HepG2 (cell line): ENCODE measurements around the gene ATG13. TPM values are rescaled to one million over a fixed set of nuclear protein-coding genes. Genes with fewer than 3 reads are reported as not detected.

Experiments
- AKNA ChIP-seq: sonication (generic); formaldehyde crosslinking; IDR thresholded peaks from 2 replicates; pipeline ENCODE4 v1.4.0; 2020; ENCODE audit warnings: missing genetic modification reagents, borderline replicate concordance
- FOXJ3 ChIP-seq: sonication (generic); formaldehyde crosslinking; IDR thresholded peaks from 2 replicates; pipeline ENCODE4 v1.4.0; 2020; ENCODE audit warnings: missing genetic modification reagents, mild to moderate bottlenecking, borderline replicate concordance
- FOXM1 ChIP-seq: sonication (generic); formaldehyde crosslinking; IDR thresholded peaks from 2 replicates; pipeline ENCODE4 v1.5.0; 2020; ENCODE audit warnings: missing genetic modification reagents
- NRL ChIP-seq: sonication (generic); formaldehyde crosslinking; IDR thresholded peaks from 2 replicates; pipeline ENCODE4 v1.5.0; 2020; ENCODE audit warnings: missing genetic modification reagents, mild to moderate bottlenecking, moderate library complexity, borderline replicate concordance
- PLSCR1 ChIP-seq: sonication (generic); formaldehyde crosslinking; IDR thresholded peaks from 2 replicates; pipeline ENCODE4 v1.5.0; 2020; ENCODE audit warnings: missing genetic modification reagents, mild to moderate bottlenecking, borderline replicate concordance
- TCF7 ChIP-seq: sonication (generic); IDR thresholded peaks from 2 replicates; pipeline ENCODE4 v1.6.1; 2016; ENCODE audit warnings: antibody characterized with exemption, low read depth
- ZHX2 ChIP-seq, 2 experiments: sonication (generic) in 1 of 2; formaldehyde crosslinking in 1 of 2; IDR thresholded peaks; 2 replicates each; pipeline versions ENCODE4 v1.6.1 to v1.9.0; 2014 to 2022; ENCODE audit warnings: antibody characterized with exemption in 1 of 2, borderline replicate concordance in 1 of 2, inconsistent platforms in 1 of 2, low read depth in 1 of 2, missing genetic modification reagents in 1 of 2
- ZNF7 ChIP-seq: IDR thresholded peaks from 2 replicates; pipeline ENCODE4 v1.6.1; 2016; ENCODE audit warnings: missing biosample characterization, missing genetic modification reagents
- ZNF766 ChIP-seq: sonication (generic); formaldehyde crosslinking; IDR thresholded peaks from 2 replicates; pipeline ENCODE4 v1.5.0; 2020; ENCODE audit warnings: missing genetic modification reagents, borderline replicate concordance
- ZSCAN5A ChIP-seq: sonication (generic); formaldehyde crosslinking; IDR thresholded peaks from 2 replicates; pipeline ENCODE4 v1.8.0; 2022; ENCODE audit warnings: mild to moderate bottlenecking, missing genetic modification reagents, borderline replicate concordance
- polyA plus RNA-seq, 8 experiments: library from polyadenylated mRNA; depleted of rRNA in 3 of 8; stranded (reverse) in 7 of 8; unstranded in 1 of 8; fragments of >200 nt; fragmentation: Illumina TruSeq in 4 of 8; extraction: Trizol in 4 of 8; gene quantifications; 2 replicates each; pipeline versions ENCODE4 v1.2.1 to v1.2.3, GENCODE V29; 2011 to 2016; ENCODE audit warnings: low read depth in 4 of 8, missing spikeins in 1 of 8, mixed read lengths in 1 of 8; ENCODE audit not compliant: insufficient read depth in 1 of 8
- total RNA-seq, 5 experiments: library from RNA; depleted of rRNA; stranded (reverse); fragments of >200 nt; fragmentation: Illumina TruSeq; extraction: Trizol; gene quantifications; 2 replicates each; pipeline ENCODE4 v1.2.3, GENCODE V29; 2016; ENCODE audit warnings: low read depth in 1 of 5

ATG13 gene
- total and polyA plus RNA-seq, 2 of the 13 experiments (the other 11 are each of a cell fraction or from before 2014, with no cell fraction given) = 55.0 to 77.3 TPM

GRCh38 chr11:46695345-46696211 is 78.2 kb downstream of the ATG13 start (continued):
- TF ChIP-seq ZHX2 (IDR thresholded peaks at IDR 0.05; ENCODE audit: low read depth) = no peak
- TF ChIP-seq ZHX2 (CRISPR knock-in tag; IDR thresholded peaks at IDR 0.05; ENCODE audit: borderline replicate concordance) = no peak
- TF ChIP-seq TCF7 = peak; percentile 78
- no peak; the same call in 1 of the 2 replicates for TF ChIP-seq ZNF766 (CRISPR knock-in tag)
- TF ChIP-seq FOXM1 (CRISPR knock-in tag) = no peak
- no peak for TF ChIP-seq NRL
- TF ChIP-seq FOXJ3 (CRISPR knock-in tag) = no peak
- peak; percentile 73; the same call in 1 of the 2 replicates for TF ChIP-seq PLSCR1 (CRISPR knock-in tag)
- no peak for TF ChIP-seq ZNF7 (CRISPR knock-in tag)
- no peak for TF ChIP-seq AKNA (CRISPR knock-in tag)
- TF ChIP-seq ZSCAN5A (CRISPR knock-in tag) = no peak
